B cell (primary cell): Measurements from ENCODE around the gene TMEM163. TPM values are rescaled to one million over a fixed set of nuclear protein-coding genes. Genes with fewer than 3 reads are reported as not detected.

Experiments used
- ATAC-seq: fragments of 200-7000 bp; cut with Tn5 transposase; one replicate; pipeline ENCODE4 v1.10.0; 2021; ENCODE audit warnings: low read depth, mild to moderate bottlenecking, moderate number of reproducible peaks, moderate library complexity
- CTCF ChIA-PET: fragments of 350-600 bp; sonication (Branson Sonifier 250); formaldehyde crosslinking; loops from one replicate; lab custom pipeline; 2021; ENCODE audit warnings: antibody characterized with exemption, inconsistent platforms; lab: Charles Lee
- POLR2A ChIA-PET: fragments of 350-600 bp; sonication (Branson Sonifier 250); formaldehyde crosslinking; loops from one replicate; lab custom pipeline; 2021; ENCODE audit warnings: antibody characterized with exemption; lab: Charles Lee
- DNase-seq: peaks from one replicate; pipeline ENCODE4 v3.0.0; 2013
- H2AFZ ChIP-seq: 2 replicates; pipeline ENCODE4 v1.6.1; 2012; ENCODE audit warnings: mild to moderate bottlenecking, low read depth, low read length; ENCODE audit not compliant: insufficient read depth, poor library complexity, severe bottlenecking
- H3K27ac ChIP-seq, 2 donors: 1 replicate in 1 of 2; 2 replicates in 1 of 2; pipeline ENCODE4 v1.5.1; 2012 to 2013; ENCODE audit warnings: low read length in 2 of 2, mild to moderate bottlenecking in 2 of 2, moderate library complexity in 1 of 2
- H3K27me3 ChIP-seq, 4 experiments: fragments of 200-600 bp in 1 of 4; sonication (generic) in 1 of 4; replicated peaks in 1 of 4; 1 replicate in 2 of 4; 2 replicates in 2 of 4; pipeline versions ENCODE4 v1.6.1 to v1.7.0; 2013 to 2016; ENCODE audit warnings: low read length in 3 of 4, mild to moderate bottlenecking in 2 of 4, mixed read lengths in 1 of 4, moderate library complexity in 1 of 4; ENCODE audit not compliant: insufficient read depth in 4 of 4, control insufficient read depth in 3 of 4; ENCODE audit errors: control extremely low read depth in 1 of 4
- H3K36me3 ChIP-seq, 2 experiments: replicated peaks in 1 of 2; 1 replicate in 1 of 2; 2 replicates in 1 of 2; pipeline versions ENCODE4 v1.6.1 to v1.7.1; 2013; ENCODE audit warnings: low read length in 1 of 2; ENCODE audit not compliant: insufficient read depth in 2 of 2, control insufficient read depth in 1 of 2; ENCODE audit errors: control extremely low read depth in 1 of 2, extremely low read depth in 1 of 2
- H3K4me1 ChIP-seq, 2 donors: fragments of 200-600 bp in 1 of 2; sonication (generic) in 1 of 2; 1 replicate in 1 of 2; 2 replicates in 1 of 2; pipeline versions ENCODE4 v1.5.1 to v1.6.1; 2013 to 2017; ENCODE audit warnings: low read length in 2 of 2; ENCODE audit not compliant: control insufficient read depth in 2 of 2, insufficient read depth in 2 of 2
- H3K4me2 ChIP-seq: replicated peaks from 2 replicates; pipeline ENCODE3; 2012; ENCODE audit warnings: mild to moderate bottlenecking, low read depth, low read length; ENCODE audit not compliant: poor library complexity, severe bottlenecking
- H3K4me3 ChIP-seq, 5 experiments: fragments of 200-600 bp in 1 of 5; sonication (generic) in 1 of 5; 1 replicate in 3 of 5; 2 replicates in 2 of 5; pipeline versions ENCODE4 v1.5.1 to v1.7.0; 2011 to 2016; ENCODE audit warnings: low read length in 4 of 5, mild to moderate bottlenecking in 4 of 5, low read depth in 2 of 5, control low read depth in 1 of 5, moderate library complexity in 1 of 5; ENCODE audit not compliant: insufficient read depth in 1 of 5; ENCODE audit errors: control extremely low read depth in 1 of 5, extremely low read depth in 1 of 5
- H3K79me2 ChIP-seq: fragments of 200-600 bp; sonication (generic); one replicate; pipeline ENCODE4 v1.6.0; 2016; ENCODE audit warnings: low read length; ENCODE audit not compliant: control insufficient read depth, insufficient read depth
- H3K9ac ChIP-seq: fragments of 200-600 bp; sonication (generic); 2 replicates; pipeline ENCODE4 v1.6.1; 2017; ENCODE audit warnings: mild to moderate bottlenecking, low read length, moderate library complexity
- H3K9me3 ChIP-seq, 3 donors: one replicate each; pipeline versions ENCODE4 v1.6.1 to v1.7.1; 2013; ENCODE audit warnings: low read length in 2 of 3; ENCODE audit not compliant: control insufficient read depth in 2 of 3, insufficient read depth in 1 of 3; ENCODE audit errors: control extremely low read depth in 1 of 3
- H4K20me1 ChIP-seq: 2 replicates; pipeline ENCODE4 v1.6.0; 2012; ENCODE audit warnings: mild to moderate bottlenecking, low read length; ENCODE audit not compliant: insufficient read depth, control insufficient read depth, poor library complexity, severe bottlenecking
- H3K27ac Mint-ChIP-seq: one replicate; pipeline ENCODE4 v1.8.0; 2021; ENCODE audit warnings: mixed read lengths
- H3K27me3 Mint-ChIP-seq: one replicate; pipeline ENCODE4 v1.8.0; 2021; ENCODE audit warnings: mixed read lengths
- H3K4me1 Mint-ChIP-seq: one replicate; pipeline ENCODE4 v1.8.0; 2021; ENCODE audit warnings: mixed read lengths
- H3K4me3 Mint-ChIP-seq: one replicate; pipeline ENCODE4 v1.8.0; 2021; ENCODE audit warnings: mixed read lengths
- H3K9me3 Mint-ChIP-seq: one replicate; pipeline ENCODE4 v1.8.0; 2022; ENCODE audit warnings: mixed read lengths; ENCODE audit not compliant: insufficient read depth
- EZH2 ChIP-seq: IDR thresholded peaks from 2 replicates; pipeline ENCODE4 v1.6.1; 2012; ENCODE audit warnings: borderline replicate concordance, low read depth, mild to moderate bottlenecking, moderate library complexity, low read length; ENCODE audit not compliant: insufficient read depth, poor library complexity, severe bottlenecking
- WGBS: methylation state at CpG from one replicate; pipeline ENCODE4 v1.1.5; 2013; ENCODE audit warnings: missing lambda C conversion rate; ENCODE audit not compliant: insufficient coverage; 5-methylcytosine and 5-hydroxymethylcytosine counted together
- intact Hi-C: fragments of 100-400 bp; cut with micrococcal nuclease; formaldehyde crosslinking; loops from one replicate; pipeline ENCODE4 v1.10.0; 2022
- polyA plus RNA-seq: library from polyadenylated mRNA; depleted of rRNA; stranded (reverse); fragments of >200 nt; gene quantifications from 2 replicates; pipeline ENCODE4 v1.2.3, GENCODE V29; 2012
- total RNA-seq, 2 donors: library from RNA; stranded (reverse); fragments of 120-200 nt in 1 of 2; gene quantifications; 1 replicate in 1 of 2; 2 replicates in 1 of 2; pipeline versions ENCODE4 v1.2.3 to v1.2.4, GENCODE V29; 2013 to 2022
- TF ChIP-seq, protein P1 (sequence below): fragments of 200-600 bp; IDR thresholded peaks from one replicate; pipeline ENCODE4 v1.8.0; 2022; ENCODE audit warnings: antibody characterized with exemption, mild to moderate bottlenecking

TMEM163 gene
- total and polyA plus RNA-seq, 2 donors (not counting 1 experiment from before 2014, with no cell fraction given) = 2.6 to 5.6 TPM

- H3K4me1 Mint-ChIP-seq = peaks cover 20% of the 10 kb centered on the region
These were observed 140.5 kb downstream of the TMEM163 start for GRCh38 chr2:134578316-134578715.

GRCh38 chr2:134576478-134576877, 142.3 kb downstream of the TMEM163 start:
- CTCF ChIA-PET = interaction anchor here (2.1 kb wide), 1 partner anchor 322 kb away, joined by 6 read pairs; no protein-coding TSS in a partner anchor
- Mint-ChIP-seq H3K27me3 (no peaks in the 10 kb centered on the region), H3K9me3 (no peaks in the 10 kb centered on the region), H3K4me3 (no peak overlapping the region), H3K4me1 (peaks cover 5% of the 10 kb centered on the region), H3K27ac (no peak overlapping the region)
- intact Hi-C loops = loop anchor here (1.0 kb wide), 1 partner anchor 322 kb away; no protein-coding TSS in a partner anchor
- no peaks in the 10 kb centered on the region for H4K20me1 ChIP-seq
- no peak overlapping the region for H3K4me3 ChIP-seq
- no peaks in the 10 kb centered on the region for H3K9me3 ChIP-seq
- no peak overlapping the region for H3K9ac ChIP-seq
- DNase-seq (peak; percentile 10), ATAC-seq (no peak)
- H3K27me3 ChIP-seq = no peaks in the 10 kb centered on the region
- POLR2A ChIA-PET = no interaction called here
- no peak overlapping the region for H2AFZ ChIP-seq
- no peak overlapping the region for H3K4me2 ChIP-seq
- H3K36me3 ChIP-seq = no peaks in the 10 kb centered on the region
- peaks cover 1 to 6% of the 10 kb centered on the region in 2 donors for H3K4me1 ChIP-seq
- no peaks in the 10 kb centered on the region for H3K79me2 ChIP-seq
- H3K27ac ChIP-seq = no peak overlapping the region
- TF ChIP-seq, protein P1, sequence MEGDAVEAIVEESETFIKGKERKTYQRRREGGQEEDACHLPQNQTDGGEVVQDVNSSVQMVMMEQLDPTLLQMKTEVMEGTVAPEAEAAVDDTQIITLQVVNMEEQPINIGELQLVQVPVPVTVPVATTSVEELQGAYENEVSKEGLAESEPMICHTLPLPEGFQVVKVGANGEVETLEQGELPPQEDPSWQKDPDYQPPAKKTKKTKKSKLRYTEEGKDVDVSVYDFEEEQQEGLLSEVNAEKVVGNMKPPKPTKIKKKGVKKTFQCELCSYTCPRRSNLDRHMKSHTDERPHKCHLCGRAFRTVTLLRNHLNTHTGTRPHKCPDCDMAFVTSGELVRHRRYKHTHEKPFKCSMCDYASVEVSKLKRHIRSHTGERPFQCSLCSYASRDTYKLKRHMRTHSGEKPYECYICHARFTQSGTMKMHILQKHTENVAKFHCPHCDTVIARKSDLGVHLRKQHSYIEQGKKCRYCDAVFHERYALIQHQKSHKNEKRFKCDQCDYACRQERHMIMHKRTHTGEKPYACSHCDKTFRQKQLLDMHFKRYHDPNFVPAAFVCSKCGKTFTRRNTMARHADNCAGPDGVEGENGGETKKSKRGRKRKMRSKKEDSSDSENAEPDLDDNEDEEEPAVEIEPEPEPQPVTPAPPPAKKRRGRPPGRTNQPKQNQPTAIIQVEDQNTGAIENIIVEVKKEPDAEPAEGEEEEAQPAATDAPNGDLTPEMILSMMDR = no peak
- TF ChIP-seq EZH2 = no peak

More at GRCh38 chr2:134578316-134578715, 140.5 kb downstream of the TMEM163 start:
- no peak overlapping the region for H3K4me3 ChIP-seq
- H3K36me3 ChIP-seq = no peaks in the 10 kb centered on the region
- no peaks in the 10 kb centered on the region for H3K9me3 ChIP-seq
- no peaks in the 10 kb centered on the region for H3K27me3 ChIP-seq
- ChIA-PET POLR2A (no interaction called here), CTCF (interaction anchor here (1.3 kb wide), 1 partner anchor 15 kb away, joined by 3 read pairs; no protein-coding TSS in a partner anchor)
- intact Hi-C loops = no loop called here
- no peaks in the 10 kb centered on the region for H3K27me3 Mint-ChIP-seq
- DNase-seq = no peak
- ATAC-seq = no peak
- peaks cover 12 to 21% of the 10 kb centered on the region in 2 donors for H3K4me1 ChIP-seq
- no peak overlapping the region for H3K4me3 Mint-ChIP-seq
- H2AFZ ChIP-seq = no peak overlapping the region
- H3K9me3 Mint-ChIP-seq = no peaks in the 10 kb centered on the region
- no peaks in the 10 kb centered on the region for H4K20me1 ChIP-seq
- H3K27ac Mint-ChIP-seq = no peak overlapping the region
- no peak overlapping the region for H3K4me2 ChIP-seq
- WGBS = 93% methylated on average over 5 of the region's 7 CpGs
- H3K27ac ChIP-seq = no peak overlapping the region
- TF ChIP-seq EZH2 = no peak
- TF ChIP-seq, protein P1 = no peak
- H3K79me2 ChIP-seq = no peaks in the 10 kb centered on the region
- H3K9ac ChIP-seq = no peak overlapping the region
